HepG2 (cell line): ENCODE data around the gene PRCD. TPM values are rescaled to one million over a fixed set of nuclear protein-coding genes. Genes with fewer than 3 reads are reported as not detected.

ENCODE experiments used
- AGO2 ChIP-seq: fragments of 200-400 bp; formaldehyde crosslinking; optimal IDR thresholded peaks from 2 replicates; pipeline ENCODE3; 2017; ENCODE audit warnings: mild to moderate bottlenecking, low read depth, low read length, moderate library complexity
- ARHGAP35 ChIP-seq: sonication (generic); formaldehyde crosslinking; IDR thresholded peaks from 2 replicates; pipeline ENCODE4 v1.9.0; 2022; ENCODE audit warnings: mild to moderate bottlenecking, inconsistent platforms, moderate library complexity, missing genetic modification reagents, borderline replicate concordance
- ARNTL ChIP-seq: sonication (generic); formaldehyde crosslinking; IDR thresholded peaks from 2 replicates; pipeline ENCODE4 v1.4.0; 2020; ENCODE audit warnings: mild to moderate bottlenecking, missing genetic modification reagents
- E2F5 ChIP-seq: sonication (generic); formaldehyde crosslinking; conservative IDR thresholded peaks from 2 replicates; pipeline ENCODE4 v1.4.0; 2020; ENCODE audit warnings: missing genetic modification reagents
- EEA1 ChIP-seq: sonication (generic); formaldehyde crosslinking; IDR thresholded peaks from 2 replicates; pipeline ENCODE4 v1.5.1; 2020; ENCODE audit warnings: mild to moderate bottlenecking, missing genetic modification reagents, borderline replicate concordance
- ETV5 ChIP-seq: IDR thresholded peaks from 2 replicates; pipeline ENCODE4 v1.6.1; 2018; ENCODE audit warnings: missing biosample characterization, missing genetic modification reagents, inconsistent platforms, borderline replicate concordance
- HOXA3 ChIP-seq: sonication (generic); formaldehyde crosslinking; IDR thresholded peaks from 2 replicates; pipeline ENCODE4 v1.5.0; 2020; ENCODE audit warnings: missing genetic modification reagents
- ISL2 ChIP-seq: sonication (generic); formaldehyde crosslinking; IDR thresholded peaks from 2 replicates; pipeline ENCODE4 v1.5.0; 2020; ENCODE audit warnings: missing genetic modification reagents
- ISX ChIP-seq: sonication (generic); formaldehyde crosslinking; conservative IDR thresholded peaks from 2 replicates; pipeline ENCODE4 v1.5.0; 2020; ENCODE audit warnings: missing genetic modification reagents
- PRMT3 ChIP-seq: sonication (generic); formaldehyde crosslinking; IDR thresholded peaks from 2 replicates; pipeline ENCODE4 v1.8.1; 2022; ENCODE audit warnings: low read depth, mild to moderate bottlenecking, moderate library complexity, missing genetic modification reagents, borderline replicate concordance
- SOX6 ChIP-seq, 2 experiments: fragments of 450-650 bp in 1 of 2; sonication (generic) in 1 of 2; formaldehyde crosslinking in 1 of 2; IDR thresholded peaks; 2 replicates each; pipeline versions ENCODE4 v1.4.0 to v1.6.1; 2017 to 2020; ENCODE audit warnings: antibody characterized with exemption in 1 of 2, mild to moderate bottlenecking in 1 of 2, missing genetic modification reagents in 1 of 2
- TBX2 ChIP-seq: sonication (generic); formaldehyde crosslinking; IDR thresholded peaks from 2 replicates; pipeline ENCODE4 v1.5.0; 2020; ENCODE audit warnings: missing genetic modification reagents, mild to moderate bottlenecking, borderline replicate concordance
- TP53 ChIP-seq: sonication (generic); formaldehyde crosslinking; conservative IDR thresholded peaks from 2 replicates; pipeline ENCODE4 v1.4.0; 2020; ENCODE audit warnings: missing genetic modification reagents
- ZFP1 ChIP-seq: IDR thresholded peaks from 2 replicates; pipeline ENCODE4 v1.6.1; 2016
- ZFYVE20 ChIP-seq: sonication (generic); formaldehyde crosslinking; IDR thresholded peaks from 2 replicates; pipeline ENCODE4 v1.8.0; 2023; ENCODE audit warnings: low read depth, mild to moderate bottlenecking, moderate library complexity, missing genetic modification reagents, borderline replicate concordance
- ZMYM4 ChIP-seq: sonication (generic); formaldehyde crosslinking; IDR thresholded peaks from 2 replicates; pipeline ENCODE4 v1.8.1; 2023; ENCODE audit warnings: mild to moderate bottlenecking, missing genetic modification reagents
- ZNF431 ChIP-seq: sonication (generic); formaldehyde crosslinking; IDR thresholded peaks from 2 replicates; pipeline ENCODE4 v1.9.0; 2022; ENCODE audit warnings: missing genetic modification reagents, low read depth, mild to moderate bottlenecking, borderline replicate concordance
- ZNF446 ChIP-seq: sonication (generic); formaldehyde crosslinking; IDR thresholded peaks from 2 replicates; pipeline ENCODE4 v1.5.0; 2020; ENCODE audit warnings: mild to moderate bottlenecking, missing genetic modification reagents
- ZNF513 ChIP-seq: sonication (generic); formaldehyde crosslinking; conservative IDR thresholded peaks from 2 replicates; pipeline ENCODE4 v1.5.0; 2020; ENCODE audit warnings: missing genetic modification reagents
- ZNF709 ChIP-seq: sonication (generic); formaldehyde crosslinking; IDR thresholded peaks from 2 replicates; pipeline ENCODE4 v1.5.0; 2020; ENCODE audit warnings: mild to moderate bottlenecking, missing genetic modification reagents
- ZSCAN29 ChIP-seq: sonication (generic); formaldehyde crosslinking; conservative IDR thresholded peaks from 2 replicates; pipeline ENCODE4 v1.4.0; 2020; ENCODE audit warnings: mild to moderate bottlenecking, missing genetic modification reagents
- polyA plus RNA-seq, 8 experiments: library from polyadenylated mRNA; depleted of rRNA in 3 of 8; stranded (reverse) in 7 of 8; unstranded in 1 of 8; fragments of >200 nt; fragmentation: Illumina TruSeq in 4 of 8; extraction: Trizol in 4 of 8; gene quantifications; 2 replicates each; pipeline versions ENCODE4 v1.2.1 to v1.2.3, GENCODE V29; 2011 to 2016; ENCODE audit warnings: low read depth in 4 of 8, missing spikeins in 1 of 8, mixed read lengths in 1 of 8; ENCODE audit not compliant: insufficient read depth in 1 of 8
- total RNA-seq, 5 experiments: library from RNA; depleted of rRNA; stranded (reverse); fragments of >200 nt; fragmentation: Illumina TruSeq; extraction: Trizol; gene quantifications; 2 replicates each; pipeline ENCODE4 v1.2.3, GENCODE V29; 2016; ENCODE audit warnings: low read depth in 1 of 5
- TF ChIP-seq, protein P1 (sequence below): sonication (generic); formaldehyde crosslinking; IDR thresholded peaks from 2 replicates; pipeline ENCODE4 v1.4.0; 2020; ENCODE audit warnings: missing genetic modification reagents, borderline replicate concordance
- TF ChIP-seq, protein P2 (sequence below): IDR thresholded peaks from 2 replicates; pipeline ENCODE4 v1.6.1; 2016; ENCODE audit warnings: low read depth, control low read depth

The PRCD gene
- total and polyA plus RNA-seq, 2 of the 13 experiments (the other 11 are each of a cell fraction or from before 2014, with no cell fraction given): 0.51 TPM; not detected in 1

- TF ChIP-seq ZNF513 (CRISPR knock-in tag) (no peak), ARNTL (peak; percentile 43; the same call in 1 of the 2 replicates), ISL2 (CRISPR knock-in tag) (0 out of 2 replicates have a peak, but pooled peaks have one; percentile 8), TBX2 (CRISPR knock-in tag) (no peak; the same call in 1 of the 2 replicates), EEA1 (peak; percentile 87), ZSCAN29 (no peak), SOX6 (IDR thresholded peaks at IDR 0.05) (no peak), SOX6 (CRISPR knock-in tag; IDR thresholded peaks at IDR 0.05) (no peak), ISX (CRISPR knock-in tag) (no peak), ZNF709 (CRISPR knock-in tag) (0 out of 2 replicates have a peak, but pooled peaks have one; percentile 83), ARHGAP35 (CRISPR knock-in tag) (no peak), ZFP1 (CRISPR knock-in tag) (no peak), ZFYVE20 (CRISPR knock-in tag) (no peak), ZNF446 (CRISPR knock-in tag) (peak; percentile 89; the same call in 1 of the 2 replicates), ETV5 (CRISPR knock-in tag) (no peak), TP53 (CRISPR knock-in tag) (no peak), E2F5 (CRISPR knock-in tag) (no peak; the same call in 1 of the 2 replicates), PRMT3 (CRISPR knock-in tag) (no peak), ZMYM4 (CRISPR knock-in tag) (peak; percentile 14; the same call in 1 of the 2 replicates), ZNF431 (CRISPR knock-in tag) (no peak), HOXA3 (CRISPR knock-in tag) (peak; percentile 11; the same call in 1 of the 2 replicates), AGO2 (peak; percentile 82)
- TF ChIP-seq, protein P1, sequence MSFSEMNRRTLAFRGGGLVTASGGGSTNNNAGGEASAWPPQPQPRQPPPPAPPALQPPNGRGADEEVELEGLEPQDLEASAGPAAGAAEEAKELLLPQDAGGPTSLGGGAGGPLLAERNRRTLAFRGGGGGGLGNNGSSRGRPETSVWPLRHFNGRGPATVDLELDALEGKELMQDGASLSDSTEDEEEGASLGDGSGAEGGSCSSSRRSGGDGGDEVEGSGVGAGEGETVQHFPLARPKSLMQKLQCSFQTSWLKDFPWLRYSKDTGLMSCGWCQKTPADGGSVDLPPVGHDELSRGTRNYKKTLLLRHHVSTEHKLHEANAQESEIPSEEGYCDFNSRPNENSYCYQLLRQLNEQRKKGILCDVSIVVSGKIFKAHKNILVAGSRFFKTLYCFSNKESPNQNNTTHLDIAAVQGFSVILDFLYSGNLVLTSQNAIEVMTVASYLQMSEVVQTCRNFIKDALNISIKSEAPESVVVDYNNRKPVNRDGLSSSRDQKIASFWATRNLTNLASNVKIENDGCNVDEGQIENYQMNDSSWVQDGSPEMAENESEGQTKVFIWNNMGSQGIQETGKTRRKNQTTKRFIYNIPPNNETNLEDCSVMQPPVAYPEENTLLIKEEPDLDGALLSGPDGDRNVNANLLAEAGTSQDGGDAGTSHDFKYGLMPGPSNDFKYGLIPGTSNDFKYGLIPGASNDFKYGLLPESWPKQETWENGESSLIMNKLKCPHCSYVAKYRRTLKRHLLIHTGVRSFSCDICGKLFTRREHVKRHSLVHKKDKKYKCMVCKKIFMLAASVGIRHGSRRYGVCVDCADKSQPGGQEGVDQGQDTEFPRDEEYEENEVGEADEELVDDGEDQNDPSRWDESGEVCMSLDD (CRISPR knock-in tag): no peak
- TF ChIP-seq, protein P2, sequence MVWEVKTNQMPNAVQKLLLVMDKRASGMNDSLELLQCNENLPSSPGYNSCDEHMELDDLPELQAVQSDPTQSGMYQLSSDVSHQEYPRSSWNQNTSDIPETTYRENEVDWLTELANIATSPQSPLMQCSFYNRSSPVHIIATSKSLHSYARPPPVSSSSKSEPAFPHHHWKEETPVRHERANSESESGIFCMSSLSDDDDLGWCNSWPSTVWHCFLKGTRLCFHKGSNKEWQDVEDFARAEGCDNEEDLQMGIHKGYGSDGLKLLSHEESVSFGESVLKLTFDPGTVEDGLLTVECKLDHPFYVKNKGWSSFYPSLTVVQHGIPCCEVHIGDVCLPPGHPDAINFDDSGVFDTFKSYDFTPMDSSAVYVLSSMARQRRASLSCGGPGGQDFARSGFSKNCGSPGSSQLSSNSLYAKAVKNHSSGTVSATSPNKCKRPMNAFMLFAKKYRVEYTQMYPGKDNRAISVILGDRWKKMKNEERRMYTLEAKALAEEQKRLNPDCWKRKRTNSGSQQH (CRISPR knock-in tag): peak; percentile 22; the same call in 1 of the 2 replicates
Measured at GRCh38 chr17:76501018-76501826, 38.6 kb upstream of the PRCD start, which contains the start of gene RHBDF2 (continued).
